HepG2 (cell line): ENCODE data around the gene RERG. TPM values are rescaled to one million over a fixed set of nuclear protein-coding genes. Genes with fewer than 3 reads are reported as not detected.

Experiments
- BRF2 ChIP-seq: sonication (generic); formaldehyde crosslinking; IDR thresholded peaks from 2 replicates; pipeline ENCODE4 v1.8.1; 2022; ENCODE audit warnings: mild to moderate bottlenecking, missing genetic modification reagents
- CBFB ChIP-seq: sonication (generic); formaldehyde crosslinking; IDR thresholded peaks from 2 replicates; pipeline ENCODE4 v1.4.0; 2020; ENCODE audit warnings: missing genetic modification reagents
- HOXA3 ChIP-seq: sonication (generic); formaldehyde crosslinking; IDR thresholded peaks from 2 replicates; pipeline ENCODE4 v1.5.0; 2020; ENCODE audit warnings: missing genetic modification reagents
- KDM2A ChIP-seq: sonication (generic); formaldehyde crosslinking; IDR thresholded peaks from 2 replicates; pipeline ENCODE4 v1.4.0; 2020; ENCODE audit warnings: low read depth, missing genetic modification reagents, borderline replicate concordance
- KDM5B ChIP-seq: sonication (generic); formaldehyde crosslinking; IDR thresholded peaks from 2 replicates; pipeline ENCODE4 v1.4.0; 2020; ENCODE audit warnings: missing genetic modification reagents, mild to moderate bottlenecking, borderline replicate concordance
- KLF13 ChIP-seq: sonication (generic); formaldehyde crosslinking; IDR thresholded peaks from 2 replicates; pipeline ENCODE4 v1.4.0; 2020; ENCODE audit warnings: mild to moderate bottlenecking, missing genetic modification reagents
- MXD1 ChIP-seq: sonication (generic); formaldehyde crosslinking; IDR thresholded peaks from 2 replicates; pipeline ENCODE4 v1.4.0; 2020; ENCODE audit warnings: mild to moderate bottlenecking, missing genetic modification reagents
- NRL ChIP-seq: sonication (generic); formaldehyde crosslinking; IDR thresholded peaks from 2 replicates; pipeline ENCODE4 v1.5.0; 2020; ENCODE audit warnings: missing genetic modification reagents, mild to moderate bottlenecking, moderate library complexity, borderline replicate concordance
- SCMH1 ChIP-seq: sonication (generic); formaldehyde crosslinking; IDR thresholded peaks from 2 replicates; pipeline ENCODE4 v1.9.0; 2021; ENCODE audit warnings: missing genetic modification reagents, mild to moderate bottlenecking, borderline replicate concordance
- SPEN ChIP-seq: sonication (generic); formaldehyde crosslinking; IDR thresholded peaks from 2 replicates; pipeline ENCODE4 v1.5.1; 2020; ENCODE audit warnings: low read depth, mild to moderate bottlenecking, missing genetic modification reagents
- TCF7L2 ChIP-seq: IDR thresholded peaks from 2 replicates; pipeline ENCODE4 v1.6.1; 2011; ENCODE audit warnings: mild to moderate bottlenecking, low read depth, low read length, moderate library complexity
- XRCC5 ChIP-seq: fragments of 200-400 bp; formaldehyde crosslinking; optimal IDR thresholded peaks from 2 replicates; pipeline ENCODE3; 2017; ENCODE audit warnings: mild to moderate bottlenecking, low read length
- YY1 ChIP-seq: IDR thresholded peaks from 2 replicates; pipeline ENCODE4 v1.6.1; 2011; ENCODE audit warnings: low read length, low read depth, moderate library complexity, mild to moderate bottlenecking; ENCODE audit not compliant: insufficient read depth, insufficient replicate concordance
- ZNF124 ChIP-seq: sonication (generic); formaldehyde crosslinking; IDR thresholded peaks from 2 replicates; pipeline ENCODE4 v1.4.0; 2020; ENCODE audit warnings: missing genetic modification reagents
- ZNF333 ChIP-seq: sonication (generic); formaldehyde crosslinking; IDR thresholded peaks from 2 replicates; pipeline ENCODE4 v1.4.0; 2020; ENCODE audit warnings: mild to moderate bottlenecking, missing genetic modification reagents, borderline replicate concordance
- ZNF367 ChIP-seq: sonication (generic); formaldehyde crosslinking; IDR thresholded peaks from 2 replicates; pipeline ENCODE4 v1.4.0; 2020; ENCODE audit warnings: missing genetic modification reagents, borderline replicate concordance
- ZNF446 ChIP-seq: sonication (generic); formaldehyde crosslinking; IDR thresholded peaks from 2 replicates; pipeline ENCODE4 v1.5.0; 2020; ENCODE audit warnings: mild to moderate bottlenecking, missing genetic modification reagents
- ZNF614 ChIP-seq: IDR thresholded peaks from 2 replicates; pipeline ENCODE4 v1.6.1; 2018; ENCODE audit warnings: missing biosample characterization, missing genetic modification reagents, inconsistent platforms, borderline replicate concordance
- ZNF747 ChIP-seq: sonication (generic); formaldehyde crosslinking; IDR thresholded peaks from 2 replicates; pipeline ENCODE4 v1.8.1; 2023; ENCODE audit warnings: missing genetic modification reagents, mild to moderate bottlenecking, borderline replicate concordance
- ZNF768 ChIP-seq: sonication (generic); formaldehyde crosslinking; IDR thresholded peaks from 2 replicates; pipeline ENCODE4 v1.4.0; 2020; ENCODE audit warnings: missing genetic modification reagents
- polyA plus RNA-seq, 8 experiments: library from polyadenylated mRNA; depleted of rRNA in 3 of 8; stranded (reverse) in 7 of 8; unstranded in 1 of 8; fragments of >200 nt; fragmentation: Illumina TruSeq in 4 of 8; extraction: Trizol in 4 of 8; gene quantifications; 2 replicates each; pipeline versions ENCODE4 v1.2.1 to v1.2.3, GENCODE V29; 2011 to 2016; ENCODE audit warnings: low read depth in 4 of 8, missing spikeins in 1 of 8, mixed read lengths in 1 of 8; ENCODE audit not compliant: insufficient read depth in 1 of 8
- total RNA-seq, 5 experiments: library from RNA; depleted of rRNA; stranded (reverse); fragments of >200 nt; fragmentation: Illumina TruSeq; extraction: Trizol; gene quantifications; 2 replicates each; pipeline ENCODE4 v1.2.3, GENCODE V29; 2016; ENCODE audit warnings: low read depth in 1 of 5
- TF ChIP-seq, protein P1 (sequence below): sonication (generic); formaldehyde crosslinking; IDR thresholded peaks from 2 replicates; pipeline ENCODE4 v1.8.0; 2022; ENCODE audit warnings: missing genetic modification reagents, mild to moderate bottlenecking, borderline replicate concordance
- TF ChIP-seq, protein P2 (sequence below): sonication (generic); formaldehyde crosslinking; IDR thresholded peaks from 2 replicates; pipeline ENCODE4 v1.4.0; 2020; ENCODE audit warnings: mild to moderate bottlenecking, missing genetic modification reagents

RERG gene
- total and polyA plus RNA-seq, 2 of the 13 experiments (the other 11 are each of a cell fraction or from before 2014, with no cell fraction given): not detected

DNA sequence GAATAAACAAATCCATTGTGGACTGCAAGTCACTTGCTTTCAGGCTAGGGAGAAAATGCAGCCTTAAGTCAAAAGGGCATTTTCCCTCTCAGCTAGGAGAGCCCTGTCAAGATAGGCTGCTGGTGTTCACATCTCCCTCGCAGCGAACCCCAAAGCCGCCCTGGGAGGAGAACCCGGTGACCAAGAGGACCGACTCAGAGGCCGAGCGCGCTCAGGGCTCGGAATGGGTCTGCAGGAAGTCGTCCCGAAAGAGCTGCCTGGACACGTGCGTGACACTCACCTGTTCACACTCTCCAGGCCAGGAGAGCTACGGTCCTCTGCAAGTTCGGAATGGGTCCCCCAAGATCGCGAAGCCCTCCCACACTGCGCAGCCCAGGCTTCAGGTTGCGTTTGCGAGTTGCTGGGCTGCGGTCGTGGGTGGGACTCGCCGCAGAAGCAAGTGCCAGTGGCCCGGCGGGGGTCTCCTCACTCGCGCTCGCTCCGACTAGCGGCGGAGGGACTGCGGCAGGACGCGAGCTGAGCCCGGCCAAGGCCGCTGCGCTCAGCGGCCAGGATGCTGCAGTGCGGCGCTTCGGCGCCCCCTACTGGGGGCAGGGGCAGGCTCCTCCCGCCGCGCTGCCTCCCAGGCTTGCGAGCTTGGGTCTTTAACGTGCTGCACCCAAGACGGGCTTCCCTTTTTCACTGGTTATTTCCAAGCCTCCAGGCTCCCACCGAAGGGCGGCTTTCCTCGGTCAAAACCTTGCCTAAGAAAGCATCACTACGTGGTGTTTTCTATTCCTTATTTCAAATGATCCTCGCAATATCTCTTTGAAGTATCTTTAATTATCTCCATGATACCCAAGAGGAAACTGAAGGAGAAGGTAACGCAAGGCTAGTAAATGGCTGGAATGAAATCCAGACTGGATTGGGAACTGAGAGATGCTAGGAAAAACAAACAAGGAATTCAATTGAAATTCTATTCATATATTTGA lies at the start of gene RERG (continued):
- TF ChIP-seq ZNF768 (CRISPR knock-in tag): peak; percentile 44; the same call in 1 of the 2 replicates
- peak; percentile 64; the same call in 1 of the 2 replicates for TF ChIP-seq SPEN (CRISPR knock-in tag)
- TF ChIP-seq ZNF747 (CRISPR knock-in tag): no peak
- peak; percentile 85; the same call in 1 of the 2 replicates for TF ChIP-seq KDM2A (CRISPR knock-in tag)
- TF ChIP-seq NRL: peak; percentile 60; the same call in 1 of the 2 replicates
- TF ChIP-seq MXD1 (CRISPR knock-in tag): peak; percentile 79
- no peak for TF ChIP-seq ZNF446 (CRISPR knock-in tag)
- 0 out of 2 replicates have a peak, but pooled peaks have one; percentile 29 for TF ChIP-seq CBFB (CRISPR knock-in tag)
- peak; percentile 24 for TF ChIP-seq YY1
- peak; percentile 19; the same call in 1 of the 2 replicates for TF ChIP-seq HOXA3
- TF ChIP-seq ZNF333: peak; percentile 41; the same call in 1 of the 2 replicates
- TF ChIP-seq, protein P1, sequence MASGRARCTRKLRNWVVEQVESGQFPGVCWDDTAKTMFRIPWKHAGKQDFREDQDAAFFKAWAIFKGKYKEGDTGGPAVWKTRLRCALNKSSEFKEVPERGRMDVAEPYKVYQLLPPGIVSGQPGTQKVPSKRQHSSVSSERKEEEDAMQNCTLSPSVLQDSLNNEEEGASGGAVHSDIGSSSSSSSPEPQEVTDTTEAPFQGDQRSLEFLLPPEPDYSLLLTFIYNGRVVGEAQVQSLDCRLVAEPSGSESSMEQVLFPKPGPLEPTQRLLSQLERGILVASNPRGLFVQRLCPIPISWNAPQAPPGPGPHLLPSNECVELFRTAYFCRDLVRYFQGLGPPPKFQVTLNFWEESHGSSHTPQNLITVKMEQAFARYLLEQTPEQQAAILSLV: peak; percentile 77; the same call in 1 of the 2 replicates
- 0 out of 2 replicates have a peak, but pooled peaks have one; percentile 27 for TF ChIP-seq KLF13 (CRISPR knock-in tag)
- TF ChIP-seq SCMH1: no peak
- no peak for TF ChIP-seq ZNF124 (CRISPR knock-in tag)
- peak; percentile 78; the same call in 1 of the 2 replicates for TF ChIP-seq KDM5B (CRISPR knock-in tag)
- TF ChIP-seq, protein P2, sequence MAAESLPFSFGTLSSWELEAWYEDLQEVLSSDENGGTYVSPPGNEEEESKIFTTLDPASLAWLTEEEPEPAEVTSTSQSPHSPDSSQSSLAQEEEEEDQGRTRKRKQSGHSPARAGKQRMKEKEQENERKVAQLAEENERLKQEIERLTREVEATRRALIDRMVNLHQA: no peak
- TF ChIP-seq BRF2 (CRISPR knock-in tag): peak; percentile 53; the same call in 1 of the 2 replicates
- no peak for TF ChIP-seq ZNF367 (CRISPR knock-in tag)
- TF ChIP-seq XRCC5: peak; percentile 86
- no peak for TF ChIP-seq TCF7L2
- 0 out of 2 replicates have a peak, but pooled peaks have one; percentile 33 for TF ChIP-seq ZNF614 (CRISPR knock-in tag)
